Colonic mucosa (tissue), 4 donors: Measurements from ENCODE around the gene OR10P1. TPM values are rescaled to one million over a fixed set of nuclear protein-coding genes. Genes with fewer than 3 reads are reported as not detected.

Experiments
- DNase-seq: peaks from one replicate; pipeline ENCODE4 v3.0.0-alpha.2; 2020
- H3K27ac ChIP-seq: fragments of 200-600 bp; one replicate; pipeline ENCODE4 v1.8.0; 2021
- H3K27me3 ChIP-seq: fragments of 200-600 bp; one replicate; pipeline ENCODE4 v1.8.0; 2021
- H3K36me3 ChIP-seq: fragments of 200-600 bp; one replicate; pipeline ENCODE4 v1.8.0; 2021
- H3K4me1 ChIP-seq: fragments of 200-600 bp; one replicate; pipeline ENCODE4 v1.8.0; 2021; ENCODE audit warnings: mild to moderate bottlenecking
- H3K4me3 ChIP-seq: fragments of 200-600 bp; one replicate; pipeline ENCODE4 v1.8.0; 2021
- H3K9ac ChIP-seq, 2 donors: one replicate each; pipeline ENCODE4 v1.7.0; 2013; ENCODE audit warnings: control low read depth in 2 of 2, low read depth in 2 of 2, low read length in 2 of 2
- H3K9me3 ChIP-seq: fragments of 200-600 bp; one replicate; pipeline ENCODE4 v1.8.0; 2021
- intact Hi-C: fragments of 100-400 bp; cut with DNase I; formaldehyde crosslinking; loops from one replicate; pipeline ENCODE4 v1.14.1; 2022
- total RNA-seq, 2 donors: library from RNA; stranded (reverse); fragmentation: NEBNext Ultra II Directional in 1 of 2; extraction: Animal tissue kit (Norgen Biotek cat#: 25700) in 1 of 2; gene quantifications; one replicate each; pipeline ENCODE4 v1.2.1, GENCODE V29; 2021
- TF ChIP-seq, protein P1 (sequence below): fragments of 200-600 bp; IDR thresholded peaks from one replicate; pipeline ENCODE4 v1.8.0; 2022; ENCODE audit warnings: antibody characterized with exemption, mild to moderate bottlenecking
- donor health status: healthy.
- donor health status: DM: no; HTN: no; CAD: no.
- donor health status: DM: no; HTN: no; CAD: no.

OR10P1 gene
- total RNA-seq, 2 donors from 2014 or later = not detected

DNA sequence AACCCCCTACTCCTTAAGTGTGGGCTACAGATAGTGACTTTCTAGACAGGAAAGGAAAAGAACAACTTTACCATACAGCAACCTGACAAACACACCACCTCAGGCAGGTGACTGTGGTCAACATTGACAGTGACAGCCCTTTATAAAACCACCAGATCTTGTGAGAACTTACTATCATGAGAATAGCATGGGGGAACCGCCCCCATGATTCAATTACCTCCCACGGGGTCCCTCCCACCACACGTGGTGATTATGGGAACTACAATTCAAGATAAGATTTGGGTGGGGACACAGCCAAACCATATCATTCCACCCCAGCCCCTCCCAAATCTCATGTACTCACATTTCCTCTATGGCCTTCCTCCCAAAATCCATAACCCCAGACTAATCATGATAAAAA, 16.3 kb downstream of the OR10P1 start:
- Histone ChIP-seq H3K27ac (no peak overlapping the region), H3K9me3 (no peaks in the 10 kb centered on the region), H3K4me3 (no peak overlapping the region), H3K36me3 (no peaks in the 10 kb centered on the region), H3K4me1 (no peaks in the 10 kb centered on the region), H3K27me3 (no peaks in the 10 kb centered on the region), H3K9ac (no peak overlapping the region)
- TF ChIP-seq, protein P1, sequence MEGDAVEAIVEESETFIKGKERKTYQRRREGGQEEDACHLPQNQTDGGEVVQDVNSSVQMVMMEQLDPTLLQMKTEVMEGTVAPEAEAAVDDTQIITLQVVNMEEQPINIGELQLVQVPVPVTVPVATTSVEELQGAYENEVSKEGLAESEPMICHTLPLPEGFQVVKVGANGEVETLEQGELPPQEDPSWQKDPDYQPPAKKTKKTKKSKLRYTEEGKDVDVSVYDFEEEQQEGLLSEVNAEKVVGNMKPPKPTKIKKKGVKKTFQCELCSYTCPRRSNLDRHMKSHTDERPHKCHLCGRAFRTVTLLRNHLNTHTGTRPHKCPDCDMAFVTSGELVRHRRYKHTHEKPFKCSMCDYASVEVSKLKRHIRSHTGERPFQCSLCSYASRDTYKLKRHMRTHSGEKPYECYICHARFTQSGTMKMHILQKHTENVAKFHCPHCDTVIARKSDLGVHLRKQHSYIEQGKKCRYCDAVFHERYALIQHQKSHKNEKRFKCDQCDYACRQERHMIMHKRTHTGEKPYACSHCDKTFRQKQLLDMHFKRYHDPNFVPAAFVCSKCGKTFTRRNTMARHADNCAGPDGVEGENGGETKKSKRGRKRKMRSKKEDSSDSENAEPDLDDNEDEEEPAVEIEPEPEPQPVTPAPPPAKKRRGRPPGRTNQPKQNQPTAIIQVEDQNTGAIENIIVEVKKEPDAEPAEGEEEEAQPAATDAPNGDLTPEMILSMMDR = no peak
- DNase-seq = no peak
- intact Hi-C loops = no loop called here

DNA sequence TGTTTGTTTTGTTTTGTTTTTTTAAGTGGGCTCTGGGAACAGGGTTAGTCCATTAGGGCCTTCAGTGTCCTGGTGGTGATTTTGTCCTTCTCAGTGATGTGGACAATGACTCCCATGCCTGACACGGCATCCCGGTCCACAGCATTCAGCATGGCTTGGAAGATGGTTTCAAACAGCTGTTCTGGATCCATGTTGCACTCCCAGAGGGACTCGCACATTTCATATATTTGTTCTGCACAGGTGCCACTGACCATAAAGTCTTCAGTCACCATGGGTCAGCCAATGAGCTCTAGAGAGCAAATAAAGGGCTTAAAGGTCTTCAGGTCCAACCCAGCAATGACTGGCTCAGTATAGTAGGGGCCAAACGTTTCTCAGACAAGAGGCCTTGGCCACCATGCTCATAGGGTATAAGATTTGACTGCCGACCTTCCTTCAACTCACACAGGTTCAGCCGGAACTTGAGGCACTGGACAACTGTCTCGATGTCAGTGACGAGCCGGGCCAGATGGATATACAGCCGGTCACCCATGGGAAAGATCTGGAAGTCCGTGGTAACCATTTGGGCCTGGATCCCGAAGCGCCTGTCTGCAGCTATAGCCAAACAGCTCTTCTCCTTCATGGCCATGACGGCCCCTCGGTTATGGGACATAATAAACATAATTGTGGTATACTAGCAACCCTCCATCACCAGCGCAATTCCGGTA, 18.0 kb downstream of the OR10P1 start:
- Histone ChIP-seq H3K9ac (no peak overlapping the region), H3K9me3 (no peaks in the 10 kb centered on the region), H3K27ac (no peak overlapping the region), H3K4me3 (no peak overlapping the region), H3K4me1 (no peaks in the 10 kb centered on the region), H3K36me3 (no peaks in the 10 kb centered on the region), H3K27me3 (no peaks in the 10 kb centered on the region)
- intact Hi-C loops = no loop called here
- TF ChIP-seq, protein P1 = no peak
- no peak for DNase-seq

DNA sequence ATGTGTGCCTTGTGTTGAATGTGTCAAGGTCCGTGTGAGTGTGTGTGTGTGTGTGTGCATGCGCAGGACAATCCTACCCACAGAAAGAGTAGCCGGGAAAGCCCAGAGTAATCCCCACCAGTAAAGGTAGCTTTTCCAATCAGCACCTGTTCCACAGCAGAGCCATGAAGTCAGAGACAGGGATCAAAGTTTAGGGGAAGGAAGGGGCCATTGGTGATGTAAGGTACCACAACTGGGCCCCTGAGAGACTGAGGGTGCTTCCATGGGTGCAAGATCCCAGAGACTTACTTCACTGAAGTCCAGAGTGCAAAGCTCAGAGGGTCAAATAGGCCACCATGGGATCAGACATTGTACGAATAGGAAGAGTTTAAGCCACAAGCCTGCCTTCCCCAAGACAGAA, 20.5 kb downstream of the OR10P1 start:
- Histone ChIP-seq H3K4me3 (no peak overlapping the region), H3K27ac (no peak overlapping the region), H3K4me1 (no peaks in the 10 kb centered on the region), H3K36me3 (no peaks in the 10 kb centered on the region), H3K9ac (no peak overlapping the region), H3K27me3 (no peaks in the 10 kb centered on the region), H3K9me3 (no peaks in the 10 kb centered on the region)
- intact Hi-C loops = no loop called here
- TF ChIP-seq, protein P1 = no peak
- DNase-seq = no peak

DNA sequence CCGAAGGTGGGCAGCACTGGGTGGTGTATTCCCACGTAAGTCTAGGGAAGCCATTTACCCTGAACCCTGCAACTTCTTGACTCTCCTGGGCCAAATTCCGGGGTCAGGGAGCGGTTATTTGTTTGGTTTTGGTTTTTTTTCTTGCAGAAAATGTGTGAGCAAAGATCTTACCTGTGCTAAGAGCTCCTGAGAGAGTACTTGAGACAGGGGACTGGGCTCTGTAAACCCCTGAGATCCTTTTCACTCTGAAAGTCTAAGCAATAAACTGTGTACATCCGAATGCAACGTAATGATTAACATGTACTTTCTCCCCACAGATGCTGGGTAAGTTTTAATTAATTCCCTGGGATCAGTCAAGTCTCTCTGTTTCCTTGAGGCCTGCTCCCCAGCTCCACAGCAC, 21.5 kb downstream of the OR10P1 start:
- DNase-seq = no peak

DNA sequence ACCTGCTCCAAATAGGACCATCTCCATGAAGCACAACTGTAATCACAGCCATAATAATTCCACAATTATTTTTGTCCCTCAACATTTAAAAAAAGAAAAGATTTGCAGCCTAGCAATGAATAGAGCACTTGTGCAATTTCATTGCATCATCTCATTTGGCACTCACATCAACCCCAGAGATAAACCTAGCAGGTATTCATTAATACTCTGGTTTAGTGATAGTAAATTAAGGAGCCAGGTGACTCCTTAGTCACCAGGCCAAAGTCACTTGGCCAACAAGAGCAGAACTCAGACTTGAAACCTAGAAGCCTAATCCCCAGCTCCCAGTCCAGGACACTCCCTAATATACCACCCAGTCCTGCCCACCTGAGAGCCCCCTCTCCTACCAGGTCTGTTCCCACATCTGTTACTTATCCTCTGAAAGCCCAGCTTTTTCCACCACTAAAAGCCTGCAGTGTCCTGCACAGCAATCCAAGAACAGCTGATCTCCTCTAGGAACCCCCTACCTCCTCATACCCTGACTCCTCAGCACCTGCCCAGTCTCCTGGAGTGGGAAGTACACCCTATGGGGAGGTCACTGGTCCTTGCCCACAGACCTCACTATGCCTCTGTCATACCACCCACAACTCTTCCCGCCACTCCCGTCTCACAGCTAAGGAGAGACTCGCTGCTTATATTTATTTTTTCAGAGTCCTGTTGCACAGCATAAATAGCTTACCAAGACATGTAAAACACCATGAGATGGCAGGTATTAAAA, 22.1 kb downstream of the OR10P1 start:
- Histone ChIP-seq H3K9ac (no peak overlapping the region), H3K4me1 (no peaks in the 10 kb centered on the region), H3K36me3 (no peaks in the 10 kb centered on the region), H3K9me3 (no peaks in the 10 kb centered on the region), H3K27ac (no peak overlapping the region), H3K27me3 (no peaks in the 10 kb centered on the region), H3K4me3 (no peak overlapping the region)
- DNase-seq = no peak
- intact Hi-C loops = no loop called here
- TF ChIP-seq, protein P1 = no peak

More for the DNA sequence above, 21.5 kb downstream of the OR10P1 start:
- H3K4me1 ChIP-seq = no peaks in the 10 kb centered on the region
- no peaks in the 10 kb centered on the region for H3K9me3 ChIP-seq
- H3K27me3 ChIP-seq = no peaks in the 10 kb centered on the region
- intact Hi-C loops = no loop called here
- H3K36me3 ChIP-seq = no peaks in the 10 kb centered on the region
- no peak overlapping the region for H3K9ac ChIP-seq
- no peak overlapping the region for H3K27ac ChIP-seq
- no peak overlapping the region for H3K4me3 ChIP-seq
- TF ChIP-seq, protein P1 = no peak
